AG08395 (cell line): Measurements from ENCODE around the gene XRRA1.
"Not testable (repeated sequence)": the region's sequence is repeated elsewhere in the genome, so short reads cannot be mapped to it uniquely, and the experiment has no call there.

Experiments used
- DNase-seq: peaks from one replicate; pipeline ENCODE4 v3.0.0; 2012; ENCODE audit warnings: mixed read lengths, low spot score

XRRA1 gene

DNA sequence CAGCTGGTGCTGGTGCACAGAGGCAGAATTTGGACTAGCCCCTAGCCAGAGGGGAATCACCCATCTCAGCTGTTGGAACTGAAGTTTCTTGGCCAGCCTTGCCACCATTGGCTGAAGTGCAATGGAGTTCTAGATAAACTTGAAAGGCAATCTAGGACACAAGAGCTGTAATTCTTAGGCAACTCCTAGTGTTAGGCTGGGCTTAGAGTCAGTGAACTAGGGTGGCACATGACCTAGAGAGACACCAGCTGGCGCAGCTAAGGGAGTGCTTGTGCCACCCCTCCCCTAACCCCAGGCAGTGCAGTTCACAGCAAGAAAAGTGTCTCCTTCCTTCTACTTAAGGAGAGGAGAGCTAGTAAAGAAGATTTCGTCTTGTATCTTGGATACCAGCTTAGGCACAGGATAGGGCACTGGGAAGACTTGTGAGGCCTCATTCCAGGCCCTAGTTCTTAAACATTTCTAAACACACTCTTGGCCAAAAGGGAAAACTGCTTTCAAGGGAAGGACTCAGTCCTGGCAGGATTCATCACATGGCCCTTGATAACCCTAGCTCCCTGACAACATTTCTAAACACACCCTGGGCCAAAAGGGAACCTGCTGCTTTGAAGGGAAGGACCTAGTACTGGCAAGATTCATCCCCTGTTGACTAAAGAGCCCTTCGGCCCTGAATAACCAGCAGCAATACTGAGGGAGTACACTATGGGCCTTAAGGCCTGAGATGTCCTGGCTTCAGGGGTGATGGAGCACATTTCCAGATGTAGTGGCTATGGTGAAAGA is 53.4 kb downstream of the XRRA1 start:
- DNase-seq = no peak

DNA sequence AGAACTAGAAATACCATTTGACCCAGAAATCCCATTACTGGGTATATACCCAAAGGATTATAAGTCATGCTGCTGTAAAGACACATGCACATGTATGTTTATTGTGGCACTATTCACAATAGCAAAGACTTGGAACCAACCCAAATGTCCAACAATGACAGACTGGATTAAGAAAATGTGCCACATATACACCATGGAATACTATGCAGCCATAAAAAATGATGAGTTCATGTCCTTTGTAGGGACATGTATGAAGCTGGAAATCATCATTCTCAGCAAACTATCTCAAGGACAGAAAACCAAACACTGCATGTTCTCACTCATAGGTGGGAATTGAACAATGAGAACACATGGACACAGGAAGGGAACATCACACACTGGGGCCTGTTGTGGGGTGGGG is 55.9 kb downstream of the XRRA1 start:
- DNase-seq = not testable (repeated sequence)

DNA sequence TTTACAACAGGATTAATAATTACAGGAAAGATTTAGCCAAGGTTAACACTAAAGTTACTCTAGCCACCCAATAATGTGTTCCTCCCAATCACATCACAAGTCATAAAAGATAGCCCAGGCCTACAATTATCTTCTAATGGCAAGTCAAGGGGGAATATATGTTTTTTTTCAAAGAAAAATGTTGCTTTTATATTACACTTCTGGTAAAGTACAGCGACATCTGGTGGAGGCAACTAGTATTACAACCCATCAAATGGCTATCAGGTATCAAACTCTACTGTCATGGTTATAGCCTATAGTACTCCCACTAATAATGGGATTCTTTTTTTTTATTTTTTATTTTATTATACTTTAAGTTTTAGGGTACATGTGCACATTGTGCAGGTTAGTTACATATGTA is 71.8 kb downstream of the XRRA1 start:
- DNase-seq = no peak

DNA sequence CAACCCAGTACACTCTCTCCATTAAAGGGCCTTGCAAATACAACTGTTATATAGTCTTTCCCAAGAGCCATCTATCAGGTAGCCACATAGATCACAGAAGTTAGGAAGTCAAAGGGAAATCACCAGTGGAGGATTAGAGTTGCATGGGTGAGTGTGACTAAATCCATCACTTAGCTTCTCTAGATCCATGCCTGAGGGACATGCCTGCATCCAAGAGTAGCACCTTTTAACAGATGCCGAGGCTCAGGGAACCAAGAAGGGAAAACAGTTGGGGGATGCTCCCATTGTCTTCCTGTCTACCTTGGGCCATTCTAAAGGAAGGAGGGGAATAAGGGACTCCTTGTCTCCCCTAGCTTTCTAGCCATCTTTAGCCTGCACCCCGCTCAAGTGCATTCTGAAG is 77.9 kb downstream of the XRRA1 start:
- DNase-seq = no peak

DNA sequence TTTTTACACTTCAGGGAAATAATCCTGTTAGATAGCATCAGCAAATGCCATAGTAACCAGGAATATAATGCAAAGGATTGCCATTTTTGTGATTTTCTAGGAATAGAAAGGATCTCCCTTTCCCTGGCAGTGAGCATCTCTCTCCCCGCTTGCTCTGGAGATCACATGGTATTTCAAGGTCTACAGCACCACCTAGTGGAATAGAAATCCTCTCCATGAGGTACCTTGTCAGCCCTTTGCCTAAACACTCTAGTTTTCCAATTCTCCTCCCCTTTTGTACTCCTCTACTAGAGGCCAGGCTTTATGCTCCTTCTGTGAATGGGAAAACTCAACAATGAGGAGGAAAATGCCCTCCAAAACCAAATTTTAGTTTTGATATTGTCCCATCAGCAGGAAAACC is 78.4 kb downstream of the XRRA1 start:
- DNase-seq = peak; percentile 53

DNA sequence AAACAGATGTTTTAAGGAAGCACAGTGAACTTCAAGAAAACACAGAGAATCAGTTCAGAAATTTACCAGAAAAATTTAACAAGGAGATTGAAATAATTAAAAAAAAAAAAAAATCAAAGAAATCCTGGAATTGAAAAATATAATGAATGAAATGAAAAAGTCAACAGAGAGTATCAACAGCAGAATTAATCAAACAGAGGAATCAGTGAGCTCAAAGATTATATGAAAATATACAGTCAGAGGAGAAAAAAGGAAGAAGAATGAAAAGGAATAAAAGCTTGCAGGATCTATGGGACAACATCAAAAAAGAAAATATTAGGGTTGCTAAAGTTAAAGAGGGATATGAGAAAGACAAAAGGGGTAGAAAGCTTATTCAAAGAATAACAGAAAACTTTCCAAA is 82.3 kb downstream of the XRRA1 start:
- no peak for DNase-seq

DNA sequence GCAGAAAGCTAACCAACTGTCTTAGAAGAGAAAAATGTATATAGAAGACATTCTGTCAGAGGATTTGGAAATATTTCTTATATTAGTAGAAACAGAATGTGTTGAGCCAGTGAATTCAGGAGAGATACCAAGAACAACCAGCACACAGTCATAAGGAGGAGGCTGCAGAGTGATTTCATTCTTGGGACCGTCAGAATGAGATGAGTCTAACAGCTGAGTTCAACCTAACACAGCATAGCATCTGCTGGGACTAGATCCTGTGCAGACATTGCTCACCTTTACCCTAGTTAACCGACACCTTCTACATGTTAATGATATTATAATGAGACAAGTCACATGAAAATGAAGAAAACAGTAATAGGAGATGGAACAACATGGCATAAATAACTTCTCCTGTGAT is 85.5 kb downstream of the XRRA1 start:
- DNase-seq = no peak

DNA sequence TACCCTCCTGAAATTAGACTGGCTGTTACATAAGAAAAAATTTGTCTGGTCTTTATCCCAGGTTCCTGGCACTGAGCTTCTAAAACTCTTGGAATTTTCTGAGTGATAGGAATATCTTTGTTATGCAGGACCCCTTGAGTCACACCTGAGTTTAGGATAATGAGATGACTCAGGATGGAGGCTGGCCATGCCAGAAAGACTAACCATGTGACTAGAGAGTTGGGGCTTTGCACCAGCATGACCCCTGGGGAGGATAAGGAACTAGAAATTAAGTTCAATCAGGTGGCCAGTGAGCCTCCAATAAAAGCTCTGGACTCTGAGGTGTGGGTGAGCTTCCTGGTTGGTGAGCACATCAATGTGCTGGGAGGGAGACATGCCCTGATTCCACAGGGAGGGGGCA is 88.1 kb downstream of the XRRA1 start:
- DNase-seq = no peak

DNA sequence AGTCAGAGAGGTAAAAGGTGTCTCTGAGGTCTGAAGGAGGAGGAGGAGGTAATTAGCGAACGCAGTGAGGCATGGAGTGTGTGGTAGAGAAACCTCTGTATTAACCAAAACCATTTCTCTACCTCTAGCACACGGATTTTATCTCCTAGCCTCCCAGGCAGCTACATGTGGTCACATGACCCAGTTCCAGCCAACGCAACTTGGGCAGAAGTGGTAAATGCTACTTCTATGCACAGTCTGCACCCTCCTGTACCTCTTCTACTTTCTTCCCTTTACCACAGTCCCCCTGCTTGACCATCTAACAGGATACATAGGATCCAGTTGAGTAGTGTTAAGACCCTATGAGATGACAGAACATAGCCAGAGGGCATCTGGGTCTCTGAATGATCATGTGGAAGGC is 95.7 kb downstream of the XRRA1 start:
- DNase-seq = no peak

DNA sequence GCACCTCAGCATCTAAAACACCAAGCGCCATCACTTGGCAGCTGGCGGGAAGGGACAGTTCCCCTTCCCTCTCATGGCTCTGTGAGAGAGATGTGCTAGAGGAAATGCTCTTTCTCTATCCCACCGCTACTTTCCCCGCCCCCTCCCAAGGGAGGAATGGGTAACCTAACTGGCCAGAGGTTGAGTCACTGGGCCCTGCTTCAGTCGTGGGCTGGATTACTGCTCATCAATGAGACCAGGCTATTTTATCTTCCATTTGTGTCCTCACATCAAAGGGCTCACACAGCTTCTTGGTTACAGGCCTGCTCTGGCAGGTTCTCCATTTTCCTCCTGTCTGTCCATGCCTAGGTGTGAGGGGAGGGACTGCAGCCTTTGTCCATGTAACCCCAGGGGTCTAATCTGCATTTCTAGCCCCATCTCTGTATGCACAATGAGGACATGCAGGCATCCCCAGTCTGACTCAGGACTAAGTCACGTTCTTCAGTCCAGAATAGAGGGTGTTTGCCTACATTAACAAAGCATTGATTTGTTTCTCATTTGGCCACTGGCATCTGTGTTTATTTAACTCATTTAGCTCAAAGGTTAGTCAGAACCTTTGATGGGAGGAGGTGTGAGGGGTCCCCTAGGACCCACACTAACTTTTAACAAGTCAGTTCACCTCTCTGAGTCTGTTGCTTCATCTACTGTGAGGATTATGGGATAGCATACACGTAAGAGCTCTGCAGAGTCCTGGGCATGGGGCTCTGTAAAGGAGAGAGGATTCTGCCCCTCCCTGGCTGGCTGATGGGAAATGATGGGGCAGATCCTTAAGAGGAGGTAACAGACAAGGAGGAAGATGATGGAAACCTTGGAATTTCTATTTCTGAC is 99.1 kb downstream of the XRRA1 start:
- peak; percentile 87 for DNase-seq

DNA sequence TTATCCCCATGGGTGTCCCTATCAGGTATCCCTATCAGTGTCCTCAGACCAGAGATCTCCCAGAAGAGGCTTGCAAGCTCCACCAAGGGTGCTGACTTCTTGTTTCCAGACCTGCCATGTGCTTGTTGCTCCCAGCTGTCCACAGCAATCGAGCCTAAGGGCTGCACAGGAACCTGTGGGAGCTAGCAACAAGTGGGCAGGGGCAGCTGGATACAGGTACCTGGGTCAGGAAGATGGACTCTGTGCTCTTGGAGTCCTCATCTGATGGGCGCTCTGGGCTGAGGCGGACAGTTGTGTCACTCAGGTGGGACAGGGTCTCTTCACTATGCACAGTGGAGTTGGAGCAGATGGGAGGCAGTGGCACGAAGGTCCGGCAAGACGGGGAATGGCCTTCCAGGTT is 101.0 kb downstream of the XRRA1 start:
- DNase-seq = no peak

DNA sequence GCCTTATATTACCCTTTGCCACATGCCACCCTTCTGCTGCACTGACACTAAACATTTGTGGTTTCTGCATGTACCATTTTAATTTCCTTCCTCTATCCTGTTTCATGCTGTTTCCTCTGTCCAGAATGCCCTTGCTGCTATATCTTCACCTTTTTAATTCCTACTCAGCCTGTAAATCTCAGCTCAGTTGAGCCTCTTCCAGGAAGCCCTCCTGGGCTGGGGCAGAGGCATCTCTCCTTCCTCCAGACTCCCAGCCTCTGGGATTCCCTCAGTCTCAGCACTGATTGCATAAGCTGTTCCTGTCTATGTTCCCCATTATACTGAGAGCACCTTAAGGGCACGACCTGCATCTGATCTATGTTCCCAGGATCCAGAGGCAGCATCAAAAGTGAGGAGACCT is 101.5 kb downstream of the XRRA1 start:
- DNase-seq = no peak

DNA sequence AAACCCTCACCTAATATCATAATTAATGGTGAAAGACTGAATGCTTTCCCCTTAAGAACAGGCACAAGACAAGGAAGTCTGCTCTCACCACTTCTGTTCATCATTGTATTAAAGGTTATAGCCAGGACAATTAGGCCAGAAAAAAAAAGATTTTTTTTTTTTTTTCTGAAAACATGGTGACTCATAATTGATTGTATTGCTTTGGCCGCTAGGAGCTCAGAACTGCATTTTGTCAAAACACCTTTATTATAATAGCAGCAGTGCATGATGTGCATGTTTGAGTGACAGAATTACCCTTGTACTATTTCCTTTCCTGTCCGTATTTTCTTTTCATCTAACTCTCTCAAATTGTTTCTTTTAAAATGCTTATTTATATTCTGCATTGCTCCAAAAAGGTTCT is 102.1 kb downstream of the XRRA1 start:
- DNase-seq = no peak

DNA sequence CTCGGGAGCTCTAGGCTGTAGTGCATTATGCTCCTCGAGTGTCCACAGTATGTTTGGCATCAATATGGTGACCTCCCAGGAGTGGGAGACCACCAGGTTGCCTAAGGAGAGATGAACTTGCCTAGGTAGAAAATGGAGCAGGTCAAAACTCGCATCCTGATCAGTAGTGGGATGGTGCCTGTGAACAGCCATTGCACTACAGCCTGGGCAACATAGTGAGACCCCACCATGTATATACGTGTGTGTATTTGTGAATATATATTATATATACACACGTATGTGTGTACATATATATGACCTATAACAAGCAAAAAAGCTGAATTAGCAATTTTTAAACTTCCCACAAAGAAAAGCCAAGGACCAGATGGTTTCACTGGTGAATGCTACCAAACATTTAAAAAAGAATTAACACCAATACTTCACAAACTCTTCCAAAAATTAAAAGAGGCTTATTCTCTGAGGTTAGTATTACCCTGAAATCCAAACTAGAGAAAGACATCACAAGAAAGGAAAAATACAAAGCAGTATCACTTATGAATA is 102.8 kb downstream of the XRRA1 start:
- no peak for DNase-seq

DNA sequence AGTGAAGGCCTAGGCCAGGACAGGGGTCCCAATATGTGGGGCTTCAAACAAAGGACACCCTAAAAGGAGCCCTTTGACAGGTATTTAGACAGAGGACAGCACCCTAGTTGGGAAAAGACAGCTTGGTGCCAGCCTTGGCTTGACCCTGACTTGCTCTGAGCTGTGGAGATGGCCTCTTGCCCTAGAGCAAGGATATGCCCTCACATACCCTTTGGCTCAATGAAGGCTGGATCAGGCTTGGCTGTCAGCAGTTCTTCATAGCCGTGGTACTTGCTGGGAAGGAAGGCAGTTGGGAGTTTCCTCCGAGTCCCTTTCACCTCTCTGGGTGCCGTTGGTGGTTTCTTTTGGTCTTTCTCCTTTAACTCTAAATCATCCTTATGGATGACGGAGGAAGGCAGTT is 104.0 kb downstream of the XRRA1 start:
- no peak for DNase-seq

DNA sequence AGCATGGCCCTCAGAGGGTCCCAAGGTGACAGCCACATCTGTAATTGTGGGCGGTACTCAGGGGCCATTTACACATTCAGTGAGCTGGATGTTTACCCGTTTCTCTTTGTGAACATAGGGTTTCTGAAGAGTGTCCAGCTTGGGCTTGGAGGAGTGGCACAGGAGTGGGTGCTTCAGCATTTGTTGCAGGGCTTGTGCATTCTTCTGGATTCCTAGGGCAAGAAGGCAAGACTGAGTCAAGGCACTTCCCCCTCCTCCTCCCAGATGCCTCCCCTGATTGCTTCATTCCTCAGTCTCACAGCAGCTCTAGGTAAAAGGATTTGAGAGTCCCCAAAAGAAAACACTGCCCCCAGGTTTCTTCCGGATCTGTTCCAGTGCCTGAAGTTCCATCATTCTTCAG is 104.8 kb downstream of the XRRA1 start:
- no peak for DNase-seq

DNA sequence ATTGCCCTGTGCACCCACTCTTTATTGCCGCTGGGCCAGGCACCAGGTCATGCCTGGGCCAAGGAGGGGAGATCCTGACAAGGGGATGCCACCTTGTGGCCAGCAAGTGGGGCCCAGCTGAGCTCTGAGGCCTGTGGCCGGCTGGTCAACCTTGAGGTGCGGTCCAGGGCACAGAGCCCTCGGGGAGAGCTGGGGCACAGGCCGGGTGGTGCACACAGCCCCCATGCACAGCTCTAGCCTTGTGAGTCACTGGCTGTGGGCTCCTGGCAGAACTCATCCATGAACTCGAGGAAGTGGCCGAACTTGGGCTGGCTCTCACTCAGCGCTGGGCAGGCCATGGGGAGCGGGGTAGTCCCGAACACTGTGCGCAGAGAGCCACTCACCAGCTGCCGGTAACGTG is 105.9 kb downstream of the XRRA1 start:
- no peak for DNase-seq

DNA sequence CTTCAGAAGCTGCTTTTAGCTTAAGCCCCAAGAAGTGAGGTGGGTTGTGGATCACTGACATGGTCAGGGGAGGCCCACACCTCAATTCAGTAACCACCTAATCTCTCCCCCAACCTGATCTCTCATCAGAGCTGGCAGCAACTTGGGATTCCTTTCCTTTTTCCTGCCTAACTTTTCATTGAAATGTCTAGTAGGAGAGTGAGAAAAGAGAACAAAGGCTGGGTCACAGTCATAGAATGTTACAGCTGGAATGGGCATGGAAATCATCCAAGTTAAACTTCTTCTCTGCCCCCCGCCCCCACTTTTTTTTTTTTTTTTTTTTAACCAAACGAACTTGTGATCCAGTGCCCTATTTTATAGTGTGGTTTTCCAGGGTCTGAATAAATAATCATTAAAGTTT is 108.4 kb downstream of the XRRA1 start:
- DNase-seq = no peak

DNA sequence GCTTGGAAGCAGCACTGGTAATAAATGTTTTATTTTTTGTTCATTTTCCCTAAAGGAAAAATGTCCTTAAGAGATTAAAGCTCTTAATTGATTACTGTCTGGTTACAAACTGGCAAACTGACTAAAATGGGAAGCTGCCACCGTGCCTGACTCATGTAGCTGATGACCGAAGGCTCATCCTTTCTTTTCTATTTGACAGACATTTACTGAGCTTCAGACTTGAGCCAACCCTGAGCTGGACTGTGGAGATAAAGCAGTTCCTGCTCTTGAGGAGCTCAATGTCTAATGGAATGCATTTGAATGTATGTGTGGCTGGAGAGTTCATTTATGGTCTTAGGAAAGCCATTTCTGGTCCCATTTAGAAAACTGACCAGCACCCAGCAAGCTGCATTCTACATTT is 108.9 kb downstream of the XRRA1 start:
- no peak for DNase-seq

DNA sequence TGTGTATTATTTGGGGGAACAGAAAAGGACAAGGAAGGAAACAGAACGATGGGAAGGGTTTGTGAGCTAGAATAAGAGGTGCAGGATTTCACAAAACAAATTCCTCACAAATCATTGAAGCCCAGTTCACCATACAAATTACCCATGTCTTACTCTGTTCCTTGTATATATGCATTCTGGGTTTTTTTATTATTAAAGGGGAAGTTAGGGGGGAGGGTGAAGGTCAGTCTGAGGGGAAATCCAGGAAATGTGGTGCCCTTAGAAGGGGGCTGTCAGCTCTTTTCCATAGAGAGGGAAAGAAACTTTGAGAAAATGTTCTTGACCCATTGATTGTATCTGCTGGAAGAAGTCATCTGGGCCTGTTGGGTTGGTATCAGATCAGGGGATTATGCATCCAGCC is 109.4 kb downstream of the XRRA1 start:
- DNase-seq = no peak

DNA sequence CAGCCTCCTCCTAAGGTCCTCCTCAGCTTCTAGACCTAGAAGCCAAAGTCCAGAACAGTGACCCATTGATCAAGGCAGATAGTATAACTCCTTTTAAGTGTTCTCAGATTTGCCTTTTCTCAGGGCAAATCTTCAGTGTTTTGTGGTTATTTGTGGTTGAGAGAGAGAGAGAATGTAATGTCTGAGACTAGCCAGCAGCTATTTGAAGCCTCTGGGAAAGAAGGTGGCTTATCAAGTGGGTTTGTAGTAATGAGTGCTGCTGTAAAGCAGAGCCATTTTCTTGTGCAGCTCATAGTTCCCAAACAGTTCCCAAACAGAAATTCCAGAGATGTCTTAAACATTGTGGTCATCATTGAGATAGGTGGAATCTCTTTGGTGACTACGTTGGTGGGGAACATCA is 110.7 kb downstream of the XRRA1 start:
- no peak for DNase-seq

DNA sequence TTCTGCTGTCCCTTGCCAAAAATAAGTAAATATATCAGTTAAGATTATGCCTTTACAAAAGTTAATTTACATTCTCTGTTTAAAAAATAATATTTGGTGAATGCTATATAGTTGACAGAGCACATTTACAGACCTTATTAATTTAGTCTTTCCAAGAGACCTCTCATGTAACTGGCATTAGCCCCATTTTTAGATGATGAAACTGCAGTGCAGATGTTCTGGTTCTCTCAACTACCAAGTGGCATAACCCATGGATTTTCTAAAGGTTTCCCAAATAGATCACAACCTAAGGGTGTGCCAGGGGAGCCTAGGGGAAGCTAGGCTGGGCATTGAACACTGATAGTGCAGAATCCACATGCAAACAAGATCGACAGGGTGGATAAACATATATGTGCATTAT is 111.7 kb downstream of the XRRA1 start:
- DNase-seq = no peak

DNA sequence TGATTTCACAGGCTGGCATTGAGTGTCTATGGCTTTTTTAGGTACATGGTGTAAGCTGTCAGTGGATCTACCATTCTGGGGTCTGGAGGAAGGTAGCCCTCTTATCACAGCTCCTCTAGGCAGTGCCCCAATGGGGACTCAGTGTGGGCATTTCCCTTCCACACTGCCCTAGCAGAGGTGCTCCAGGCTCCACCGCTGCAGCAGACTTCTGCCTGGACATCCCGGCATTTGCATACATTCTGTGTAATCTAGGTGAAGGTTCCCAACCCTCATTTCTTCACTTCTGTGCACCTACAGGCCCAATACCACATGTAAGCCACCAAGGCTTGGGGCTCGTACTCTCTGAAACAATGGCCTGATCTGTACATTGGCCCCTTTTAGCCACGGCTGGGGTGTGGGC is 122.0 kb downstream of the XRRA1 start:
- no peak for DNase-seq
